ENCODE results near the gene HSF2BP. TPM values are rescaled to one million over a fixed set of nuclear protein-coding genes. Genes with fewer than 3 reads are reported as not detected.
A peak's percentile ranks its signal among the peaks of the same experiment; 100 is the strongest.

HSF2BP gene
- total RNA-seq, 6 experiments from 2014 or later: 0.33 to 0.90 (median 0.59) TPM

- Mint-ChIP-seq H3K4me1 (ENCODE audit: low read depth) (no peaks in the 10 kb centered on the region; the same call in 1 of the 2 replicates), H3K4me3 (no peak overlapping the region), H3K27me3 (ENCODE audit: insufficient read depth) (no peaks in the 10 kb centered on the region), H3K36me3 (ENCODE audit: low read depth) (peaks cover 5% of the 10 kb centered on the region; the same call in 1 of the 2 replicates), H3K9me3 (no peaks in the 10 kb centered on the region), H3K27ac (peak overlapping the region; percentile 92; the same call in 1 of the 2 replicates)
- DNase-seq: no peak
- no peak for TF ChIP-seq CTCF (IDR thresholded peaks at IDR 0.05)
These were observed 56.7 kb downstream of the HSF2BP start for GRCh38 chr21:43602266-43603232.

DNA sequence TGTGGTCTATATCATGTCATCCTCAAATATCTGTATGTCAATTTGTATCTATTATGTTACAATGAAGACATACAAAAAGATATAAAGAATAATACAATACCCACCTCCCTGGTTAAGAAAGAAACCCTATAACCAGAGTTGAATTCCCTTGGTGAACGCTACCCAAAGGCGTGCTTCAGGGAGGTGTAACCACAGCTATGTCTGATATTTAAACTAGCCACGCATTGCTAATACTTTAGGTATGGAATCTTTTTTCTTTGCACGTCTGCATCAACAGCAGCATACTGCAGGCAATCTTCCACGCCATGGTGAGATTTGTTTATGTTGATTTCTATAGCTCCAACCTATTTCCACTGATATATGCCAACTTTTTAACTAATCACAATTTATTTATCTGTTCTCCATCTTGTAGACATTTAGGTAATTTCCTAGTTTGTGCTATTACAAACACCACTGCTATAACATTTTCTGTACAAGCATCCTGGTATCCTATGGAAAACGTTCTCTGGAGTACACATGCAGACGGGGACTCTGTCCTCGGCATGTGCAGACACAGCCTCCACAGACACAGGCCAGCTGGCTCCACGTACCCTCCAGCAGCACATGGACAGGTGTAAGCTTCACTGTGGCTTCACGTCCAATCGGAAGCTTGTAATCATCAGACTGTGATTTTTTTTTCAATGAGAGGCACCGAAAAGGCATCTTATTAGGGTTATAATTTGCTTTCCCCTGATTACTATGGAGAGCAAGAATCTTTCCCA lies 58.5 kb downstream of the HSF2BP start:
- no peaks in the 10 kb centered on the region for H3K36me3 Mint-ChIP-seq (ENCODE audit: low read depth)
- H3K9me3 Mint-ChIP-seq: no peaks in the 10 kb centered on the region
- TF ChIP-seq CTCF (IDR thresholded peaks at IDR 0.05): no peak
- no peaks in the 10 kb centered on the region for H3K27me3 Mint-ChIP-seq (ENCODE audit: insufficient read depth)
- peak overlapping the region; percentile 66 for H3K4me3 Mint-ChIP-seq
- H3K27ac Mint-ChIP-seq: peak overlapping the region; percentile 92
- peak; percentile 83 for DNase-seq
- H3K4me1 Mint-ChIP-seq (ENCODE audit: low read depth): no peaks in the 10 kb centered on the region; the same call in 1 of the 2 replicates

- peak overlapping the region; percentile 92 for H3K27ac Mint-ChIP-seq
- no peak for TF ChIP-seq CTCF (IDR thresholded peaks at IDR 0.05)
- peak overlapping the region; percentile 63 for H3K4me3 Mint-ChIP-seq
- no peaks in the 10 kb centered on the region for H3K36me3 Mint-ChIP-seq (ENCODE audit: low read depth)
- H3K27me3 Mint-ChIP-seq (ENCODE audit: insufficient read depth): no peaks in the 10 kb centered on the region
- no peaks in the 10 kb centered on the region for H3K9me3 Mint-ChIP-seq
- no peak for DNase-seq
- H3K4me1 Mint-ChIP-seq (ENCODE audit: low read depth): no peaks in the 10 kb centered on the region; the same call in none of the 2 replicates
These were observed 59.6 kb downstream of the HSF2BP start for GRCh38 chr21:43599728-43600127.

GRCh38 chr21:43598416-43599120 lies 60.7 kb downstream of the HSF2BP start:
- Mint-ChIP-seq H3K27ac (peak overlapping the region; percentile 72), H3K4me3 (peak overlapping the region; percentile 57), H3K27me3 (ENCODE audit: insufficient read depth) (no peaks in the 10 kb centered on the region), H3K36me3 (ENCODE audit: low read depth) (no peaks in the 10 kb centered on the region), H3K9me3 (no peaks in the 10 kb centered on the region), H3K4me1 (ENCODE audit: low read depth) (no peaks in the 10 kb centered on the region; the same call in none of the 2 replicates)
- peak; percentile 68 for DNase-seq
- TF ChIP-seq CTCF (IDR thresholded peaks at IDR 0.05): no peak

All from HFFc6 (cell line).